HG02623 (cell line): Measurements from ENCODE around the gene ZKSCAN7.
A peak's percentile ranks its signal among the peaks of the same experiment; 100 is the strongest.
"Not testable (repeated sequence)": the region's sequence is repeated elsewhere in the genome, so short reads cannot be mapped to it uniquely, and the experiment has no call there.

Experiments used
- ATAC-seq: cut with Tn5 transposase; IDR thresholded peaks from one replicate; pipeline ENCODE4 v1.9.1; 2021; ENCODE audit warnings: moderate library complexity; ENCODE audit not compliant: unreplicated experiment

The ZKSCAN7 gene

GRCh38 chr3:44576613-44577012 is 21.6 kb downstream of the ZKSCAN7 start:
- ATAC-seq, result no peak

DNA sequence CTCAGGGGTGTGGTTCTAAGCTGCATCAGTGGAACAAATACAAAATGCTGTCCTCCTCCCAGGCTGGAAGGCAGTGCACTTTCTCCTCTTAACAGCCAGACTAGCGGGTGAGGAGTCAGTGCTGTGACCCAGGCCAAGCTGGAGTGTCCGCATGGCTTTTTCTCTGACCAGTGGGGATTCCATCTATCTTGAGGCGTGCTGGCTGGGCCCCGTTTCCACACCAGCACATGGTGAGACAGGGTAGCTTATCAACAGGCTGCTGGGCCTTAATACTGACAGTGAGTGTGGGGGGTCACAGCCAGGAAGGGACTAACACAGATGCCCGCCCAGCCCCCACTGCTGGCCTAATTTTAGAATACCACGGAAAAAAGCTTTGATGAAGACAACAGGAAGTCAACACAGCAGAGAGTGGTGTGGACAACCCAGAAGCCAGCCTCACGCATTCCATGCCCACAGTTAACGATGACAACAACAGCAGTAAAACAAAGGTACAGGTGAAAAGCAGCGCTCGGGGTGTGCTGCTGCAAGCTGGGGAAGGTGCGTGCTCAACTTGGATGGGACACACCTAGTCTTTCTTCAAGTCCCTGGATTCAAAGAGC is 22.5 kb downstream of the ZKSCAN7 start:
- ATAC-seq, result not testable (repeated sequence)

GRCh38 chr3:44578316-44578715 is 23.3 kb downstream of the ZKSCAN7 start:
- not testable (repeated sequence) for ATAC-seq

DNA sequence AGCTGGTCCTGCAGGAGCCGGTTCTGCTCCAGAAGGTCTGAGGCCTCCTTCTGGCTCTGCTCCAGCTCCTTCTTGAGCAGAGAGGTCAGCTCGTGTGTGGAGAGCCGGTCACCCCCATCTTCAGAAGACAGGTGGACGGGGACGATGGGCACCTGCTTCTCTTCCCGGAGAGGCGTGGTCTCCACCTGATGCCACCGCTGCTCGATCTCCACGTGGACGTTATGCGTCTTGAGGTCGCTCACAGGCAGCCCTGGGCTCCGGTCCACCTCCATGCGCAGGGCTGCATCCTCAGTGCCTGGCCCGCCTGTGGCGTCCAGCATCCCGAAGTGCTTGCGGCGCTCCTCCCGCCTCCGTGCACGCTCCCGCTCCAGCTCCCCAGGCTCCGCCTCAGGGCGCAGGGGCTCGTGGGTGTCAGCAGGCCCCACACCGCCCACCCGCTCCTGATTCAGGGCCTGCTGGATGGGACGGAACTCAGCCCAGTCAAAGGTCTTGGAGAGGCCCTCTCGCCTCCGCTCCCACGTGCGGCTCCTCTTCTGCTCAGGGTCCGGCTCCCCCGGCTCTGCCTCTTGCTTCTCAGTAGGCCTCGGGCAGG is 24.0 kb downstream of the ZKSCAN7 start:
- not testable (repeated sequence) for ATAC-seq

DNA sequence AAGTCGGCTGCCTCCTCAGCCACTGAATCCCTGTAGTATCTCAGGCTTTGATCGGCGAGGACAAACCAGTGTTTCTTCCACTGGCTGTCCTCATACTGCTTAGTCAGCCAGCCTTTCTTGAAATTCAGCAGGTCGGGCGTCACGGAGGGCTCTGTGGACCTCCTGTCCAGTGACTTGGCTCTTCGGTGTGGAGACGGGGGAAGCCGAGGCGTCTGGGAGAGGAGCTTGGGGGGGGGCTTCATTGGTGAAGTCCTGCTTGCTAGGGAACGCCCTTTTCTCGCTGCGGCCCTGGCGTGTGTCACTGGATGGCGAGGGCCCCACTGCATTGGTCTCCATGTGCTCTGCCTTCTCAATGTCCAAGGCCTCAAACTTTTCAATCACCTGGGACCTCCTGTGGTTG is 24.8 kb downstream of the ZKSCAN7 start:
- not testable (repeated sequence) for ATAC-seq

DNA sequence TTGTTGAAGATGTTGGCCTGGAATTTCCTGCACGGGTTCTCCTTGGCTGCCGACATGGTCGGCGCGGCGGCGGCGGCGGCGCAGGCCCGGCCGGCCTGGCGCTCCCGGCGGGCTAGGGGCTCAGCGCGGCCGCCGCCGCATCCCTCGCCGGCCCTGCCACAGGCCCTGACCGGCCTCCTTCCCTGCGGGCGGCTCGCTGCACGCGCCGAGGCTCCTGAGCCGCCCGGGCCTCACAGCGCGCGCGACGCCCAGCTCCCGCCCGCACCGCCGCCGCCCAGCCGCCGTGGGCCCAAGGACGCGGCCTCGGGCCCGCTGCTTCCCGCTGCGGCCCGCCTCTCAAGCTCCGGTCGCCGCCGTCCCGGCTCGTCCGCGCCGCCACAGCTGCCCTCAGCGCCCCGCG is 26.0 kb downstream of the ZKSCAN7 start:
- not testable (repeated sequence) for ATAC-seq

GRCh38 chr3:44584646-44585501 is 29.9 kb downstream of the ZKSCAN7 start, which contains the start of gene ZNF660:
Gene ZNF660, plus strand, starts transcription at chr3:44584964. Its CDS starts 9,230 bp downstream, at chr3:44594194.
- peak; percentile 70 for ATAC-seq

DNA sequence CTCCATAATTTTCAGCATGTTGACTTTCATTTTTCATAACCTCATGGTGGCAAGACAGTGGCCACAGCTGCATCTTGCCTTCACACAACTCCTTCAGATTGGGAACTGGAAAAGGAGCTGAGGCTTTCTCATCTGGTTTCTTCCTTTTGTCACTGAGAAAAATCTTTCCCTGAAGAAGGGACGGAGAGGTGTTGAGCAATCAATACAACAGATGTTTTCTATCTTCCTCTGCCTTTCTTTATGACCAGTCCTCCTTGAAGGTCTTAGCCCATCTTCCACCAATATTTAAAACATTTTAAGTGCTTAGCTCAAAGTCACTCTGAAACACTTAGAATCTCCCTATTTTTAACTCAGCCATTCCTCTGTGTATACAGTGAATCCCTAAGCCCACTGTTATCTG is 41.6 kb downstream of the ZKSCAN7 start:
- no peak for ATAC-seq

DNA sequence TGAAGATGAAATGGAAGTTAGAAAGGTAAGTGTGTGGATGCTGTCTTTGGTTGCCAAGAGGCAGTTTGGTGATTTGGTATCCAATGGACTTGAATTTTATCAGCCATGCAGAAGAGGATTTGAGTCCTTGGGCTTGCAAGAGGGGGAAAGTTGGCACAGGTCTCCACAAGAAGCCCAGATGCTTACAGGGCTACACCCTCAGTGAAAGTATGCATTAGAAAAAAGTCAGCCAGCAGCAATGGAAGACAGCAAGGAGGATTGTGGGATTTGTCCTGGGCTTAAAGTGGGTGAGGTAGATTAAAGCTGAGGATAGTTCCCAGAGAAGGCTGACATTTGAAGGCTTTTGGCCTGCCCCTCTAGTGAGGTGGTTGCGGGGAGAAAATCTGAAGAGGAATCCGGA is 46.8 kb downstream of the ZKSCAN7 start:
- ATAC-seq, result no peak

GRCh38 chr3:44612678-44613077 is 57.7 kb downstream of the ZKSCAN7 start:
- ATAC-seq, result no peak
